ENCODE results near the gene GABRR3.
"Not testable (repeated sequence)": the region's sequence is repeated elsewhere in the genome, so short reads cannot be mapped to it uniquely, and the experiment has no call there.

The GABRR3 gene

DNA sequence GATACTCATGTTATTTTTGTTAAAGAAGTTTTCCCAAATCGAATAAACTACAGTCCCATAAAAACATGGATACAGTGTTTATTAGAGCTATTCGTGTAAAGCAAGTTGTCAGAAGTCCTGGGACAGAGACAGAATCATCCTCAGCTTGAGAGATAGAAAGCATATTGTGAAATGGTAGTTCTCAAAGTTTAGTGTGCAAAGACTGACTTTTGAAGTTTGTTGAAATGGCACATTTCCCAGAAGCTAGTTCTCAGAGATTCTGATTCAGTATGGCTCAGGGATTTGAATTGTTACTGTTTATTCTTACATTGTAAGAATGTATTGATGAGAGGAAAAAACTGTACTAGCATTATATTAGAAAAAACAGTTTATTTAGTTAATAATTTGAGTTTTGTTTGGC lies 22.1 kb downstream of the GABRR3 start:
- FAIRE-seq (no peak), DNase-seq (ENCODE audit: insufficient read length, low spot score) (no peak)
- TF ChIP-seq, protein P1, sequence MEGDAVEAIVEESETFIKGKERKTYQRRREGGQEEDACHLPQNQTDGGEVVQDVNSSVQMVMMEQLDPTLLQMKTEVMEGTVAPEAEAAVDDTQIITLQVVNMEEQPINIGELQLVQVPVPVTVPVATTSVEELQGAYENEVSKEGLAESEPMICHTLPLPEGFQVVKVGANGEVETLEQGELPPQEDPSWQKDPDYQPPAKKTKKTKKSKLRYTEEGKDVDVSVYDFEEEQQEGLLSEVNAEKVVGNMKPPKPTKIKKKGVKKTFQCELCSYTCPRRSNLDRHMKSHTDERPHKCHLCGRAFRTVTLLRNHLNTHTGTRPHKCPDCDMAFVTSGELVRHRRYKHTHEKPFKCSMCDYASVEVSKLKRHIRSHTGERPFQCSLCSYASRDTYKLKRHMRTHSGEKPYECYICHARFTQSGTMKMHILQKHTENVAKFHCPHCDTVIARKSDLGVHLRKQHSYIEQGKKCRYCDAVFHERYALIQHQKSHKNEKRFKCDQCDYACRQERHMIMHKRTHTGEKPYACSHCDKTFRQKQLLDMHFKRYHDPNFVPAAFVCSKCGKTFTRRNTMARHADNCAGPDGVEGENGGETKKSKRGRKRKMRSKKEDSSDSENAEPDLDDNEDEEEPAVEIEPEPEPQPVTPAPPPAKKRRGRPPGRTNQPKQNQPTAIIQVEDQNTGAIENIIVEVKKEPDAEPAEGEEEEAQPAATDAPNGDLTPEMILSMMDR (IDR thresholded peaks at IDR 0.05; ENCODE audit: insufficient read depth, missing control alignments): no peak

DNA sequence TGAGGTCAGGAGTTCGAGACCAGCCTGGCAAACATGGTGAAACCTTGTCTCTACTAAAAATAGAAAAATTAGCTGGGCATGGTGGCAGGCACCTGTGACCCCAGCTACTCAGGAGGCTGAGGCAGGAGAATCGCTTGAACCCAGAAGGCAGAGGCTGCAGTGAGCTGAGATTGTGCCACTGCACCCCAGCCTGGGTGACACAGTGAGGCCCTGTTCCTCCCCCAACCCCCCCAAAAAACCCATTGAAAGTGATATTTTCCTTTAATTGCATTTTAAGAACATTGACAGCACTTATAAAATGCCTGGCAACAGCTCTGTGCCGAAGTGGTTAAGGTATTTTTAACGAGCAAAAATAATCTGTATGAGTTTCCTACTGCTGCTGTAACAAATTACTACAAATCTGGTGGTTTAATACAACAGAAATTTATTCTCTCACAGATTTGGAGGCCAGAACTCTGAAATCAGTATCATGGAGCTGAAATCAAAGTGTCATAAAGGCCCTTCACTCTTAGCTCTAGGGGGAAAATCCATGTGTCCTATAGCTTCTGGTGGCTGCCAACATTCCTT lies 24.1 kb downstream of the GABRR3 start:
- not testable (repeated sequence) for DNase-seq (ENCODE audit: insufficient read length, low spot score); FAIRE-seq

DNA sequence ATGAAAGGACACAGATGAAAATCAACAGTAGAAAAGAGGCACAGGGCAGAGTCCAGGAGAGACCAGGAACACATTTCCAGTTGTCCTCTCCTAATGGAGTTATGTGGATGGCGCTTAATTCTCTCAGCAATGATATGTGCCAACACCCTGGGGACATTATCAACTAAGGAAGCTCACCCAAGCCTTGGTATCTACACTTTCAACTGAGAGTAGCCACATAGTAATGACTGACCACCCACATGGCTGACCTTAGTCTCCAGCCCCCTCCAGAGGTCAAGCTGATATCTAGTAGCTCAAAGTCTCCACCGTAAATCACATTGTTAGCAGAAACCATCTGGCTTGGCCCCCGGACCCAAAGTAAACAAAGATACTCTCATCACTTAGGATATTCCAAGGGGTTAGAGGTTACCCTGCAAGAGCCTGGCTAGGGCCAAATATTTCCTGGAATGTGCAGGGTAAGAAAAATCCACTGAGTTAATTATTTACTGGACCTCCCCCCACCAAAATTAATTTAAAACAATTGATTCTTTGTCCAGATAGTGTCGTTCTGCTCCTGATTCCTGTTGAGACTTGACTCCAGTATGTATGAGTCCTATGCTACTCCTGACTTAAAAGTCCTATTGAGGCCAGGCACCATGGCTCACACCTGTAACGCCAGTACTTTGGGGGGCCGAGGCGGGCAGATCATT lies 24.8 kb downstream of the GABRR3 start:
- TF ChIP-seq, protein P1 (IDR thresholded peaks at IDR 0.05; ENCODE audit: insufficient read depth, missing control alignments): no peak
- FAIRE-seq (no peak), DNase-seq (ENCODE audit: insufficient read length, low spot score) (no peak)

DNA sequence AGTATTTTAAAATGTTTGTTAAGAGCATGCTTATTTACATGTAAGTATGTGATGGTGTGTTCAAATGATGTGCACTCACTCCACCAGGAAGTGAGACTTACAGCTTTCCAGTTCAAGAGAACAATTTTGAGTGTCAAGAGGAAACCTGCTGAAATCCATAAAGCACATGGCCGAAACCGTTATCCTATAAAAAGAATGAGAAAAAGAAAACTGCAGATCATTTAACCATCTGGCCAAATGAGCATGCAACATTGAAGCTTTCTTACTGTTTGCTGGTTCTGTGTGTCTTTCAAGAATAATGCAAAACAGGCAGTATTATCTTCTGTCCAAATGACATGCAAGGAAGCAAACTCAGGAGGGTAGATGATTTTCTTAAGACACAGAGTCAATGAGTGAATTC lies 26.3 kb downstream of the GABRR3 start:
- DNase-seq (ENCODE audit: insufficient read length, low spot score) (no peak), FAIRE-seq (no peak)
- TF ChIP-seq, protein P1 (IDR thresholded peaks at IDR 0.05; ENCODE audit: insufficient read depth, missing control alignments): no peak

DNA sequence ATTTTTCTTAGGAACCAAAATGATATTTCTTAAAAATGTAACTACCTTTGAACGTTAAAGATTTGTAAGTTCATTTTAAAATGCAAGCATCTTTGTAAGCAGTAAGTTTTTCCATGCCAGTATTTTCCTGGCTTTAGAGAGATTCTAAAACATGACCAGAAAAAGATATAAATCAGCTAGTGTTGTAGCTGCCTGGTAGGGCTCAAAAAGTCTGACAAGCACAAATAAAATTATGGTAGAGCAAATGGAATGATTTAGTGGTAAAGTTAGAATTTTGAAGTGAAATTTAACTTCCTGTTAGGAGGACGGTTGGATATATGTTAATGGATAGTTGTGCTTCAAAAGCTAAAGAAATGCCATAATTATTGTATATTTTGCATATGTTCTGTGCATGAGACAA lies 29.7 kb downstream of the GABRR3 start:
- FAIRE-seq (no peak), DNase-seq (ENCODE audit: insufficient read length, low spot score) (no peak)
- TF ChIP-seq, protein P1 (IDR thresholded peaks at IDR 0.05; ENCODE audit: insufficient read depth, missing control alignments): no peak

DNA sequence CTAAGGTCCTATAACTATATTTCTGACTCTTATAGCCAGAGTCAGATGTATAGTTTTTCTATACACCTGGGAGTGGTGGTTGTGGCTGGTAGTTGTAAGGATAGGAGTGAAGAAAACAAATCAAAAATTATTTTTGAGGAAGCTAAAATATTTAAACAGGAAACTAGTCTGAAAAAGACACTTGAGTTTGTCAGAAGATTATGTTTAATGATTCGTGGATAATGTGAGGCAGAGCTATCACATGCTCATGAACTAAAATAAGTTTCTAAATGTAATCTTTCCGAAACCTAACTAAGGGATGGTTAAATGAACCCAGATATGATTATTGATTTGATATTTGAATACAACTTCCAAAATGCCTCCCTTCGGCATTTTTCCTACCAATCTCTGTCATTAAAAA lies 30.4 kb downstream of the GABRR3 start:
- TF ChIP-seq, protein P1 (IDR thresholded peaks at IDR 0.05; ENCODE audit: insufficient read depth, missing control alignments): no peak
- FAIRE-seq (no peak), DNase-seq (ENCODE audit: insufficient read length, low spot score) (no peak)

DNA sequence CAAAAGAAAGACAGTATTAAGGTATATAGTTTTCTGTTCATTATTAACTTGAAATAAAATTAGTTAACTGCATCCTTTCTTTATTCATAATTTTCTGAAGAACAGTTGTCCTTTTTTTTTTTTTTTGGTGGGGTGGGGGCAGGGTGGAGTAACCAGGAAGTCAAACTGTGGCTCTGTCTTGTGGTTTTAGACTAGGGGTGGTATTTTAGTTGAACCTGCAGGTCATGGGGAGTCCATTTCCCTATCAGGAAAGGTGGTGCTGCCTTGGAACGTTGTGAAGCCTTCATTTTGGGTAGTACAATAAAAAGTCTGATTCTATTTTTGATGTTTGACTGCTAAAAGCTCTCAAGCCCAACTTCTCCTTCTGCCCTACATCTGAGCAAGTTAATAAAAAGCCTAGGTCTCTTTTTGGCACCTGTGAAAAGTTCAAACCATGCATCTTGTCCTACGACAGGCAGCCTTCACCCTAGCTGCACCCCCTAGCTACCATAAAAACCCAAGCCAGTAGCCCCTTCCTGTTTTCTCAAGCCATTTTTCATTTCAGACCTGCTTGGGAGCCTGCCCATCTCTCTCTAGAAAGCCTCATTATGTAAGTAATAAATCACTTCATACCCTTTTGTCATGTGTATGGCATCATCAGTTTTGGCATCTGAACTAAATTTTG lies 31.7 kb downstream of the GABRR3 start:
- TF ChIP-seq, protein P1 (IDR thresholded peaks at IDR 0.05; ENCODE audit: insufficient read depth, missing control alignments): no peak
- no peak for FAIRE-seq
- no peak for DNase-seq (ENCODE audit: insufficient read length, low spot score)

Data from D721Med (cell line).